NCI-H345 (cell line): ENCODE measurements around the gene WNT10A.
"Not testable (repeated sequence)": the region's sequence is repeated elsewhere in the genome, so short reads cannot be mapped to it uniquely, and the experiment has no call there.

ENCODE experiments used
- DNase-seq: peaks from one replicate; lab custom pipeline; 2025; lab: John Stamatoyannopoulos, UW

Gene WNT10A

DNA sequence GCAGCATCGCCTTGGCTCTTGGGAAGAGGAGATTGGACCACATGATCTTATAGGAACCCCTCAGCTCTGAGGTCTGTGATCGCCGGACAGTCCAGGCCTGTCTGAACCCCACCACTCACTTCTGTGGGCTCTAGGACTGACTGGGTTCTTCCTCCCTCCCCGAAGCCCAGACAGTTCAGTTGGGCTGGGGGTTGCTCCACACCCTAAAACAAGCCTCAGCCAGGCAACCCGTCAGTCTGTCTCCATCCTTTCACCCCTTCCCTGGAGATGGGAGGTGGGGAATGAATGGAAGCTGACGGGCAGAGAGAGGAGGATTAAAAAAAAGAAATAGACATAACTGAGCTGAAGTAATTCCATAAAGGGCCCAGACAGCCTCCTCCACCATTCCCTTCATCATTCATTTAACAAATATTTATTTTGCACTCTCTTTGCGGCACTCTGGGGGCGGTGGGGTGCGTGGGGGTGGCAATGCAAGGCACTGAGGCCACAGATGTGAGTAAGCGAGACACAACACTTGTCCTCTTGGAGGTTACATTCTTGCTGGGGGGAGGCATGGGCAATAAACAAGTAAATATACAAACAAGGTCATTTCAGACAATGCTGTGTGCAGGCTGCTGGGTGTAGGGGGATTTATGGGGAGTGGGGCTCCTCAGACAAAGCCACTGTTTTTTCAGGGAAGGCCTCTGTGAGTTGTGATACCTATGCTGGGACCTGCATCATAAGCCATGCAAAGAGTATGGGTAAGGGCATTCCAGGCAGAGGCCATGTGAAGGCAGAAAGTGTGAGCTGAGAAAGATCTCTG lies 12.9 kb downstream of the WNT10A start:
- DNase-seq: no peak

- no peak for DNase-seq
Observed at GRCh38 chr2:218894151-218894879, 13.7 kb downstream of the WNT10A start.

- DNase-seq: no peak
Observed at GRCh38 chr2:218894880-218895157, 14.2 kb downstream of the WNT10A start.

GRCh38 chr2:218895326-218895725 lies 14.7 kb downstream of the WNT10A start:
- no peak for DNase-seq

GRCh38 chr2:218895759-218896500 lies 15.3 kb downstream of the WNT10A start:
- DNase-seq: no peak

DNA sequence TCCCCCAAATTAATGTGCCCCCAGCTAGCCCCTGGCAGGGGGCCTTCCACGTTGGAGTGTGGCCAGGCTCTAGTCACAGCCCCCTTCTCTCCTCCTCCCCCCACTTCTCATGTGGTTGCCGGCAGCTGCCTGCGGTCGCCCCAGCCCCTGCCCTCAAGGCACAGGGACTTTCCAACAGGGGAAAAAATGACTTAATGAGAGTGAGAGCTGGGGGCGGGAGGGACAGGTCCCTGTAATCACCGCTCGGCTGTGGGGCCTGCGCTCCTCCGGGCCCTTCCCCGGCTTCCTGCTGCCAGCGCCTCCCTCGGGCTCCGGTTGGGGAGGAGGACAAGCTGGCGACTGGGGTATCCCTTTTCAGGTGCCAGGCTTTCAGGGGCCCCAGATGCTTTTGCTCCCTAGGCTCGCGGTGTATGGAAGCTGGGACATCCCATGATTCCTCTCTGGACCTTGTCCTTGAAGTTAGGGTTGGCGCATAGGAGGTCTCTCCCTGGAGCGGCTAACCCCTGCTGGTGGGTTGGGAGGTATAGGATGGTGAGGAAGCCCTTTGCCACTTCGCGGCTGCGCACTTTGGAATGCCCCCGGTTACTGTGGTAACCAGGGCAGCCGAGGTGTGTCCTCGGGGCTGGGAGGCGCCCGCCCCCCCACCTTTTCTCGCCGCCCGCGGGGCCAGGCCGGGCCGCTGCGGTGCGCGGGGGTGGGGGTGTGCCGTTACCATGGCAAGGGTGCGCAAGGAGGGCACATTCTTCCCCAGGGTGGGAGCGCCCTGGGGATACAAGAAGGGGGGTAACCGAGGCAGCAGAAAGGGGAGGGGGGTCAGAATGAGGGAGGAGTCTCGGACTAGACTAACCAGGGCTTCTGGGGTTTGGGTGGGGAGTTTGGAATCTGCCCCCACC lies 16.1 kb downstream of the WNT10A start:
- DNase-seq: peak; percentile 42

DNA sequence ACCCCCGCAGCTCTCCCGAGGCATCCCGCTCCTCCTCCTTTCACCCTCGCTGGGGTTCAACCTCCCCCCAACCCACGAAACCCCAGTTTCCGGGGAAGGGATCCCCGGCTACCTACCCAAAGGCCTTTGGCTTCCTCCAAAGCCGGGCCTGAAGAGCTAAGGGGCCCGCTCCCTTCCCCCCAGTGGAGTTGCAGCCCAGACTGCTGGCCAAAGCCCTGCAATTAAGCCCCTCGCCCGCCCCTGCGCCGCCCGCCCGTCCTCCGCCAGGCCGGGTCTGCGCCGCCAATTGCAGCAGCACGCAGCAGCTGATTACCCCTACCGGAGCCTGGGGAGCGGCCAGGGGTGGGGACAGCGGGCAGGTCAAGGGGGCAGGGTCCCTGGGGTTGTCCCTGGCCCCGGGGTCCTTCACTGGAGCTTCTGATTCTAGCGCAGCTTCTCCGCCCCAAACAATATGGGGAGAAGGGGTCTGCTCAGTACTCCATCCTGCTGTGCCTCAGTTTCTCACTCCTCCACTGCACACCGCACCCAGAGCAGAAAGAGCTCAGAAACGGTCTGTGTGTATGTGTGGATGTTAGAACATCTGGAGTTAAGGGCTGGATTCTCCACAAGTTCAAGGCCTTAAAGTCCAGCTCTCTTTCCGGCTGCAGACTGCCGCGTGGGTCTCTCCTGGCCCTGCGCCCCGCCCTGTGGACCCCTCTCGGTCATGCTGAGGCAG lies 16.9 kb downstream of the WNT10A start:
- DNase-seq: no peak

DNA sequence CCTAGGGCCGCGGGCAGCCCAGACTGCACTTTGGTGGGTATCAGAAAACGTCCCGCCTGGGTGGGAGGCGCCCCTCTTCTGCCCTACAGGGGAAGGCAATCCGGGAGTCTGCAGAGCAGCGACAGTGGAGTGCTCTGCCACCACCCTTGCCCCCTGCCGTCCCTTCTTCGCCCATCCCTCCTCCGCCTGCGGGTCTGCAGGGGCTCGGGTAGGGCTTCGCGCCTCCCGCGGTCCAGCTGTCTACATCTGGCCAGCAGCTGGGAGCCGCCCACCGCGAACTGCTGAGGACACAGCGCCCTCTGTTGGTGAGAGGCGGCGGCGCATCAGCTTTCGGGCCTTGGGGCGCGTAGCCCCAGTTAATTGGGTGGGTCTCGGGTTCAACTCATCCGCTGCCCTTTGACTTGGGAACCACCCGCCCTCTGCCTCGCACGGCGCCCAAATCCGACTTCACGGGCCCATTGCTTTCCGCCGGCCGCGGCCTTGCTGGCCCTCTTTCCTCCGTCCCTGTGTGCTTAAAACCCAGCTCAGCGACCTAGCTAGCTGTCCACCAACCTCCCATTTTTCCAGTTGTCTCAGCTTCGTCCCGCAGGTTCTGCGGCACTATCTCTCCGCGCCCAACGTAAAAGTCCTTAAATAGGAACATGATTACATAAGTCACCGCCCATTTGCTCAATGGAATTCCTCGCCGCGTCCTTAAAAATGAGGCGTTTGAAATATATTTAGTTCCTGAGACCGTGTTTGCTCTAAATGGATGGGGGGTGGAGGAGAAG lies 17.6 kb downstream of the WNT10A start:
- DNase-seq: peak; percentile 53

GRCh38 chr2:218899147-218899546 lies 18.5 kb downstream of the WNT10A start:
- DNase-seq: no peak

DNA sequence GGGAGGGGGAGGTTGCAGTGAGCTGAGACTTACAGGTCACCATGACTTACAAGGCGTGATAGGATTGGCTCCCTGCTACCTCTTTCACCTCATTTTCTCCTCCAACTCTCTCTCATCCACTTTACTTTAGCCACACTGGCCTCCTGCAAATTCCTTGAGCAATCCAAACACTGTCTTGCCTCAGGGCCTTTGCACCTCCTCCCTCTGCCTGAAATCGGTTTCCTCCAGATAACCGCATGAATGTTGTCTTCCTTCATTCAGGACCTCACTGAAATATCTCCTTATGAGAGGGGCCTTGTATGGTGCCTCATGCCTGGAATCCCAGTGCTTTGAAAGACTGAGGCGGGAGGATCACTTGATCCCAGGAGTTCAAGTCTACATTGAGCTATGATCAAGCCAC lies 21.8 kb downstream of the WNT10A start:
- DNase-seq: no peak

DNA sequence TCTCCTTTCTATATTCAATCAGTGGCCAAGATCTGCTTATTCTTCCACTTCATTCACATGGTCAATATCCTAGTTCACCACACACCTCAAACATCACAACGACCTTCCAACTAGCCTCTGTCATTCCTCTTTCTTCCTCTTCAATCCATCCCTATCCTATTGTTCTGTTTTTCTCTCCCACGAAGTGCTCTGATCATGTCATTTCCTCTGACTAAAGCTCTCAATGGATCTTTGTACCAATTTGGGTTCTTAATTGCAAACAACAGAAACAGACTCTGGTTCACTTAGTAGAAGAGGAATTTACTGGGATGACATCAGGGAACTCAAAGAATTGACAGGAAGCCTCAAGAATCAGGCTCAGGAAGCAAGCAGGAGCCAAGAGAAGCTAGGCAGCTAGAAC lies 23.5 kb downstream of the WNT10A start:
- DNase-seq: no peak

GRCh38 chr2:218908721-218909619 lies 28.3 kb downstream of the WNT10A start:
- DNase-seq: peak; percentile 95

GRCh38 chr2:218910741-218911140 lies 30.1 kb downstream of the WNT10A start:
- no peak for DNase-seq

GRCh38 chr2:218920504-218920903 lies 39.9 kb downstream of the WNT10A start:
- DNase-seq: no peak

DNA sequence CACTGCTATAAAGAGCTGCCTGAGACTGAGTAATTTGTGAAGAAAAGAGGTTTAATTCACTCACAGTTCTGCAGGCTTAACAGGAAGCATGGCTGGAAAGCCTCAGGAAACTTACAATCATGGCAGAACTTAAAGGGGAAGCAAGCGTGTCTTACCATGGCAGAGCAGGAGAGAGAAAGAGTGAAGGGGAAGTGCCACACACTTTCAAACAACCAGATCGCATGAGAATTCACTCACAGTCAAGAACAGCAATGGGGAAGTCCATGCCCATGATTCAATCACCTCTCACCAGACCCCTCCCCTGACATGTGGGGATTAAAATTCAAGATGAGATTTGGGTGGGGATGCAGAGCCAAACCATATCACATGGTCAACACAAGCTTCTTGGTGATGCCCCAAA lies 44.1 kb downstream of the WNT10A start:
- no peak for DNase-seq

DNA sequence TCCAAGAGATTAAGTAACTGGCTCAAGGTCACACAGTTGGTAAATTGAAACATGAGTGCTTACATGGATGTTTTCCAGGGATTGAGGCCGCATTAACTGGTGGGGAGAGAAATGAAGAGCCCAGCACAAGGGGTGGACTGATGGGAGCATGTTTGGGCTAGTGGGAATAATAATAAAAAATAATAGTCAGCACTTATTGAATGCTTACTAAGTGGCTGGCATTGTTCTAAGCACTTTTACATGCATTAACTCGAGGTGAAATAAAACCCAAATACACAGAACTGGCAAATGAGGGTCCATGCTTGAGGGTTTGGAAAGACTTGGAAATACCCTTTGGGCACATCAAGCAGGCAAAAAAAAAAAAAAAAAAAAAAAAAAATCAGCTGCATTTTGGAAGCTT lies 44.8 kb downstream of the WNT10A start:
- DNase-seq: no peak

- peak; percentile 29 for DNase-seq
Observed at GRCh38 chr2:218927422-218927821, 46.8 kb downstream of the WNT10A start.

DNA sequence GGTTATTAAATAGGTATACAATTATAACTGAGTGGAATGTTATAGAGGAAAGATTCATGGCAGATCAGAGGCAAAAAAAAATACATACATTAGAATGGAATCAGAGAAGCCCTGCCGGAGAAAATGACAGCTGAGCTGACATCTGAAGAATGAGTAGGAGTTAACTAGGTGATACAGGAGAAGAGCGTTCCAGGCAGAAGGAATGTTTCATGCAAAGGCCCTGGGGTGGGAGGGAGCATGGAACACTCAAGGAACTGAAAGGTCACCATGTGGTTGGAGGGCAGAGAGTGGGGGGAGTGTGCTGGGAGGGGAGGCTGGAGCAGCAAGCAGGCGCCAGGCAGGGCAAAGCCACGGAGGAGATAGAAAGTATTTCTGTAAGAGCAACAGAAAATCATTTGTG lies 47.2 kb downstream of the WNT10A start:
- DNase-seq: no peak

DNA sequence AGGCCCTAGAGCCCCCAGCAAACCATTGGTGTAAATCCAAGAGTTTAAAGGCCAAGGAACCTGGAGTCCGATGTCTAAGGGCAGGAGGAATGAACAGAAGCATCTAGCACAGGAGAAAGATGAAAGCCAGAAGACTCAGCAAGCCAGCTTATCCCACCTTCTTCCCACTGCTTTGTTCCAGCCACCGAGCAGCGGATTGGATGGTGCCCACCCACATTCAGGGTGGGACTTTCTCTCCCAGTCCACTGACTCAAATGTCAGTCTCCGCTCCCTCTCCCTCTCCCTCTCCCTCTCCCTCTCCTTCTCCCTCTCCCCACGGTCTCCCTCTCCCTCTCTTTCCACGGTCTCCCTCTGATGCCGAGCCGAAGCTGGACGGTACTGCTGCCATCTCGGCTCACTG lies 49.8 kb downstream of the WNT10A start:
- not testable (repeated sequence) for DNase-seq

DNA sequence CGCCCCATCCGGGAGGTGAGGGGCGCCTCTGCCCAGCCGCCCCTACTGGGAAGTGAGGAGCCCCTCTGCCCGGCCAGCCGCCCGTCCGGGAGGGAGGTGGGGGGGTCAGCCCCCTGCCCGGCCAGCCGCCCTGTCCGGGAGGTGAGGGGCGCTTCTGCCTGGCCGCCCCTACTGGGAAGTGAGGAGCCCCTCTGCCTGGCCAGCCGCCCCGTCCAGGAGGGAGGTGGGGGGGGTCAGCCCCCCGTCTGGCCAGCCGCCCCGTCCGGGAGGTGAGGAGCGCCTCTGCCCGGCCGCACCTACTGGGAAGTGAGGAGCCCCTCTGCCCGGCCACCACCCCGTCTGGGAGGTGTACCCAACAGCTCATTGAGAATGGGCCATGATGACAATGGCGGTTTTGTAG lies 51.1 kb downstream of the WNT10A start:
- DNase-seq: not testable (repeated sequence)
